Measurements from ENCODE around the gene SHROOM3. TPM values are rescaled to one million over a fixed set of nuclear protein-coding genes. Genes with fewer than 3 reads are reported as not detected.

Gene SHROOM3
- total and polyA plus RNA-seq, 2 donors (not counting 1 experiment from before 2014, with no cell fraction given): 0.91 to 1.5 TPM

DNA sequence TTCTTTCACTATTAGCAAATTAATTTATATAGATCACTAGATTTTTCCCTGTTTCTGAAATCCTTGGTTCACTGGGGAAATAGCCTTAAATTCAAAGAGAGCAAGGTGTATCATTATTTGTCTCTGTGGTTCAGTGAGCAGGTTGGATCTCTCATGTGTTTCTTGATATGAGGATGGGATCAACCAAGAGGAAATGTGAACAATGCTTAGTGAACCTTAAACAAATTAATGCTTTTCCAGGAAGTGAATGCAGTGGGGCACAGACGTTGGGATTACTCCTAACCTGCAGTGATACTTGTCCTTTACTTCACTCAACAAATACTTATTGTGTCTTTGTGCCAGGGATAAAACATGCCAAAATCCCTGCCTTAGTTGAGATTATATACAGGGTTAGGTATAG is 193.2 kb downstream of the SHROOM3 start:
- intact Hi-C loops (cut with micrococcal nuclease): no loop called here
- H4K20me1 ChIP-seq (ENCODE audit: control insufficient read depth, insufficient read depth, low read length, poor library complexity, severe bottlenecking): no peaks in the 10 kb centered on the region
- no peak overlapping the region for H3K4me3 Mint-ChIP-seq
- CTCF ChIA-PET: no interaction called here
- no peak overlapping the region for H3K9ac ChIP-seq (ENCODE audit: low read length)
- no peak for ATAC-seq (ENCODE audit: low read depth)
- H3K4me1 Mint-ChIP-seq: no peaks in the 10 kb centered on the region
- TF ChIP-seq, protein P1, sequence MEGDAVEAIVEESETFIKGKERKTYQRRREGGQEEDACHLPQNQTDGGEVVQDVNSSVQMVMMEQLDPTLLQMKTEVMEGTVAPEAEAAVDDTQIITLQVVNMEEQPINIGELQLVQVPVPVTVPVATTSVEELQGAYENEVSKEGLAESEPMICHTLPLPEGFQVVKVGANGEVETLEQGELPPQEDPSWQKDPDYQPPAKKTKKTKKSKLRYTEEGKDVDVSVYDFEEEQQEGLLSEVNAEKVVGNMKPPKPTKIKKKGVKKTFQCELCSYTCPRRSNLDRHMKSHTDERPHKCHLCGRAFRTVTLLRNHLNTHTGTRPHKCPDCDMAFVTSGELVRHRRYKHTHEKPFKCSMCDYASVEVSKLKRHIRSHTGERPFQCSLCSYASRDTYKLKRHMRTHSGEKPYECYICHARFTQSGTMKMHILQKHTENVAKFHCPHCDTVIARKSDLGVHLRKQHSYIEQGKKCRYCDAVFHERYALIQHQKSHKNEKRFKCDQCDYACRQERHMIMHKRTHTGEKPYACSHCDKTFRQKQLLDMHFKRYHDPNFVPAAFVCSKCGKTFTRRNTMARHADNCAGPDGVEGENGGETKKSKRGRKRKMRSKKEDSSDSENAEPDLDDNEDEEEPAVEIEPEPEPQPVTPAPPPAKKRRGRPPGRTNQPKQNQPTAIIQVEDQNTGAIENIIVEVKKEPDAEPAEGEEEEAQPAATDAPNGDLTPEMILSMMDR (IDR thresholded peaks at IDR 0.05): no peak
- TF ChIP-seq EZH2 (IDR thresholded peaks at IDR 0.05; ENCODE audit: borderline replicate concordance, insufficient read depth, low read depth, low read length, poor library complexity, severe bottlenecking): no peak
- POLR2A ChIA-PET: no interaction called here
- H3K4me2 ChIP-seq (replicated peaks; ENCODE audit: low read depth, low read length, poor library complexity, severe bottlenecking): no peak overlapping the region
- no CpG with 5 or more reads among the region's 1 CpG for WGBS (ENCODE audit: insufficient coverage)
- H3K4me1 ChIP-seq (ENCODE audit: control insufficient read depth in 2 of 2, insufficient read depth in 2 of 2, low read length in 2 of 2): no peaks in the 10 kb centered on the region
- DNase-seq: no peak
- H3K27ac ChIP-seq (ENCODE audit: low read length in 2 of 2): no peak overlapping the region
- peaks cover 28% of the 10 kb centered on the region for H3K27me3 Mint-ChIP-seq
- no peak overlapping the region for H2AFZ ChIP-seq (ENCODE audit: insufficient read depth, low read depth, low read length, poor library complexity, severe bottlenecking)
- H3K9me3 Mint-ChIP-seq (ENCODE audit: insufficient read depth): no peaks in the 10 kb centered on the region
- H3K27me3 ChIP-seq (replicated peaks in 1 of 4; ENCODE audit: control extremely low read depth in 1 of 4, control insufficient read depth in 3 of 4, insufficient read depth in 4 of 4, low read length in 3 of 4): no peaks in the 10 kb centered on the region
- no peaks in the 10 kb centered on the region for H3K79me2 ChIP-seq (ENCODE audit: control insufficient read depth, insufficient read depth, low read length)
- H3K9me3 ChIP-seq (ENCODE audit: control extremely low read depth in 1 of 3, control insufficient read depth in 2 of 3, insufficient read depth in 1 of 3, low read length in 2 of 3): no peaks in the 10 kb centered on the region
- no peak overlapping the region for H3K27ac Mint-ChIP-seq
- no peak overlapping the region for H3K4me3 ChIP-seq (ENCODE audit: control extremely low read depth in 1 of 5, extremely low read depth in 1 of 5, insufficient read depth in 1 of 5, low read depth in 2 of 5, low read length in 4 of 5)
- H3K36me3 ChIP-seq (replicated peaks in 1 of 2; ENCODE audit: control extremely low read depth in 1 of 2, control insufficient read depth in 1 of 2, extremely low read depth in 1 of 2, insufficient read depth in 2 of 2, low read length in 1 of 2): no peaks in the 10 kb centered on the region

DNA sequence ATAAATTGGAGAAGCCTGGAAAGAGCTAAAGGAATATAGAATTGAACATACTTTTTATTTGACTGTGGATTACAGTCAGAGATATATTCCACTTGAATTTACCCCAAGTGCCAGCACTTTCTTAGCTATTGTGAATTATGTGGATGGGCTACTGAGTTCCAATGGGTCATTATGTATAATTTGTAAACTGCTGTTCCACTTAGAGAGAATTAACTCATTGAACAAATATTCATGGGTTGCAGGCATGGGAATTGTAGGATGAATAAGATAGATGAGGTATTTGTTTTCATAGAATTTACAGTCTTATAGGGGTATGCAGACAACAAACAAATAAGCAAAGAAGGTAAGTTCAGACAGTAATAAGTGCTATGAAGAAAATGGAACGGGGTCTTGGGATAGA is 195.7 kb downstream of the SHROOM3 start:
- Histone ChIP-seq H3K4me2 (replicated peaks; ENCODE audit: low read depth, low read length, poor library complexity, severe bottlenecking) (no peak overlapping the region), H3K9ac (ENCODE audit: low read length) (no peak overlapping the region), H3K79me2 (ENCODE audit: control insufficient read depth, insufficient read depth, low read length) (no peaks in the 10 kb centered on the region), H3K4me3 (ENCODE audit: control extremely low read depth in 1 of 5, extremely low read depth in 1 of 5, insufficient read depth in 1 of 5, low read depth in 2 of 5, low read length in 4 of 5) (no peak overlapping the region), H3K36me3 (replicated peaks in 1 of 2; ENCODE audit: control extremely low read depth in 1 of 2, control insufficient read depth in 1 of 2, extremely low read depth in 1 of 2, insufficient read depth in 2 of 2, low read length in 1 of 2) (no peaks in the 10 kb centered on the region), H3K4me1 (ENCODE audit: control insufficient read depth in 2 of 2, insufficient read depth in 2 of 2, low read length in 2 of 2) (no peaks in the 10 kb centered on the region), H2AFZ (ENCODE audit: insufficient read depth, low read depth, low read length, poor library complexity, severe bottlenecking) (no peak overlapping the region), H4K20me1 (ENCODE audit: control insufficient read depth, insufficient read depth, low read length, poor library complexity, severe bottlenecking) (no peaks in the 10 kb centered on the region), H3K9me3 (ENCODE audit: control extremely low read depth in 1 of 3, control insufficient read depth in 2 of 3, insufficient read depth in 1 of 3, low read length in 2 of 3) (no peaks in the 10 kb centered on the region), H3K27me3 (replicated peaks in 1 of 4; ENCODE audit: control extremely low read depth in 1 of 4, control insufficient read depth in 3 of 4, insufficient read depth in 4 of 4, low read length in 3 of 4) (no peaks in the 10 kb centered on the region), H3K27ac (ENCODE audit: low read length in 2 of 2) (no peak overlapping the region)
- CTCF ChIA-PET: no interaction called here
- intact Hi-C loops (cut with micrococcal nuclease): no loop called here
- peaks cover 27% of the 10 kb centered on the region for H3K27me3 Mint-ChIP-seq
- WGBS (ENCODE audit: insufficient coverage): 100% methylated on average over 1 of the region's 1 CpG
- H3K4me1 Mint-ChIP-seq: no peaks in the 10 kb centered on the region
- ATAC-seq (ENCODE audit: low read depth) (no peak), DNase-seq (no peak)
- H3K9me3 Mint-ChIP-seq (ENCODE audit: insufficient read depth): no peaks in the 10 kb centered on the region
- H3K27ac Mint-ChIP-seq: no peak overlapping the region
- POLR2A ChIA-PET: no interaction called here
- TF ChIP-seq, protein P1 (IDR thresholded peaks at IDR 0.05): no peak
- no peak for TF ChIP-seq EZH2 (IDR thresholded peaks at IDR 0.05; ENCODE audit: borderline replicate concordance, insufficient read depth, low read depth, low read length, poor library complexity, severe bottlenecking)
- H3K4me3 Mint-ChIP-seq: no peak overlapping the region
